Skin of body (tissue), 2 donors: ENCODE measurements around the gene MLIP. TPM values are rescaled to one million over a fixed set of nuclear protein-coding genes. Genes with fewer than 3 reads are reported as not detected.
A peak's percentile ranks its signal among the peaks of the same experiment; 100 is the strongest.
"Not testable (repeated sequence)": the region's sequence is repeated elsewhere in the genome, so short reads cannot be mapped to it uniquely, and the experiment has no call there.

Experiments used
- DNase-seq: peaks from one replicate; lab custom pipeline; 2025; lab: John Stamatoyannopoulos, UW
- total RNA-seq: library from RNA; depleted of rRNA; stranded (reverse); fragments of >200 nt; gene quantifications from one replicate; pipeline ENCODE4 v1.2.3, GENCODE V29; 2014

Gene MLIP, protein sequence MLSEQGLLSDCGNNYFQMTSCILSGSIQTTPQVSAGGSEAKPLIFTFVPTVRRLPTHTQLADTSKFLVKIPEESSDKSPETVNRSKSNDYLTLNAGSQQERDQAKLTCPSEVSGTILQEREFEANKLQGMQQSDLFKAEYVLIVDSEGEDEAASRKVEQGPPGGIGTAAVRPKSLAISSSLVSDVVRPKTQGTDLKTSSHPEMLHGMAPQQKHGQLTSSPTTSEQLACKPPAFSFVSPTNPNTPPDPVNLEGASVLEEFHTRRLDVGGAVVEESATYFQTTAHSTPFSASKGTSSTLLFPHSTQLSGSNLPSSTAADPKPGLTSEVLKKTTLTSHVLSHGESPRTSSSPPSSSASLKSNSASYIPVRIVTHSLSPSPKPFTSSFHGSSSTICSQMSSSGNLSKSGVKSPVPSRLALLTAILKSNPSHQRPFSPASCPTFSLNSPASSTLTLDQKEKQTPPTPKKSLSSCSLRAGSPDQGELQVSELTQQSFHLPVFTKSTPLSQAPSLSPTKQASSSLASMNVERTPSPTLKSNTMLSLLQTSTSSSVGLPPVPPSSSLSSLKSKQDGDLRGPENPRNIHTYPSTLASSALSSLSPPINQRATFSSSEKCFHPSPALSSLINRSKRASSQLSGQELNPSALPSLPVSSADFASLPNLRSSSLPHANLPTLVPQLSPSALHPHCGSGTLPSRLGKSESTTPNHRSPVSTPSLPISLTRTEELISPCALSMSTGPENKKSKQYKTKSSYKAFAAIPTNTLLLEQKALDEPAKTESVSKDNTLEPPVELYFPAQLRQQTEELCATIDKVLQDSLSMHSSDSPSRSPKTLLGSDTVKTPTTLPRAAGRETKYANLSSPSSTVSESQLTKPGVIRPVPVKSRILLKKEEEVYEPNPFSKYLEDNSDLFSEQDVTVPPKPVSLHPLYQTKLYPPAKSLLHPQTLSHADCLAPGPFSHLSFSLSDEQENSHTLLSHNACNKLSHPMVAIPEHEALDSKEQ
- 11.5 TPM for total RNA-seq

DNA sequence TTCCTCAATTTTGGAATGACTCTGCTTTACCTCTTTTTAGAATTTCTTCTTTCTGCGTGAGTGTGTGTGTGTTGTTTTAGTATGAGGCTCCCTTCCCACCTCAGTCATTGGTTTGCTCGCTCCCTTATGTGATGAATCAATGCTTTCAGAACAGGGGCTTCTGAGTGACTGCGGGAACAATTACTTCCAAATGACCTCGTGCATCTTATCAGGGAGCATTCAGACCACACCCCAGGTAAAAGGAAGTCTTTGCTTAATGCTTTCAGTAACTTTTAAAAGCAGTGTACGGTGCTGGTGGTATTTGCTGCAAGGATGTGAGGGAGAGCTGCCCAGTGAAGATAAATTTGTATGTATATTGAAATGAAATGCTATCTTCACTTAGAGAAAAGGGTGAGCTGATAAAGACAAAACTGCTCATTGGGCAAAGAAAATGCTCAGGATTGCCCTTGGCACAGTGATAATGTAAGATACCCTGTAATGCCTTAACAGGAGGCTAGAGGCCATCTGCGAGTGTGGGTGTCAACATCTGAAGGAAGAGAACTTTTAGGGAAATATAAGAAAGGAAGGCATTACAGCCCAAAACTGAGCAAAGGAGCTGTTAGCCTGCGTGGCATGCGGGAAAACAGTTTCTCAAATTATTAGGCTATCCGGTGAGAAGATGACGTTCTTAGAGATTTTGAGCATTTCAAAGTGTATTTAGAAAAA lies at the start of gene MLIP:
Gene MLIP, plus strand, starts transcription at position 103 of the 705 bp plus-strand sequence. Its CDS starts 37 bp downstream, at position 140.
- no peak for DNase-seq

DNA sequence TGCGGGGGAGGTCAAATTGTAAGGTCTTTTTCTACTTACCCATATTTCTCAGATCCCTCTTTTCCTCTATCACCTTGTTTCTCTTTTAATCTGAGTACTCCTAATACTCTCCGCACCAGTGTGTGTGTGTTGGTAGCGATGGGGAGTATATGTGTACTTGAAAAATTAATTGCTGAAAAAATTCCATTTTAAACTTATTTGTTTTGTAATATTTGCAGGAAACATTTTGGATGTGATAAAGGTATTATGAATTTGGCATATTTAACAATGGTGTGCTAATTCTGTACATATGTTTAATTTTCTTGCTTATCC lies 48.1 kb upstream of the MLIP start:
- no peak for DNase-seq

DNA sequence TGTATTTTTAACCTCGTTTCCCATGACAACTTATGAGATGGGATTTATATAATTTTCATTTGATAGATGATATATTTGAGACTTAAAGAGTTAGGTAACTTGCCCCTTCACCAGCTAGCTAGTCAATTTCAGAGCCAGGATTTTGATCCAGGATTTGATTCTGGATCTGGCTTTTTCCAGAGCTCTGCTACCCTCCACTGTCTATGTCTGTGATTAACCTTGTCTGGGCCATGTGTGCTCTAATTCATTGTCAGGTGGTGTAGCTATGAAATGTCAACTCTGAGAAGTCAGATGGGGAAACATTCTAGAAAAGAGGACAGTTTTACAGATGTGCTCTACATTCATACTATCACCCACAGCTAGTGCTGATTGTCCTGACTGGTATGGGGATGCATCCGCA lies 42.5 kb upstream of the MLIP start:
- DNase-seq, result no peak

DNA sequence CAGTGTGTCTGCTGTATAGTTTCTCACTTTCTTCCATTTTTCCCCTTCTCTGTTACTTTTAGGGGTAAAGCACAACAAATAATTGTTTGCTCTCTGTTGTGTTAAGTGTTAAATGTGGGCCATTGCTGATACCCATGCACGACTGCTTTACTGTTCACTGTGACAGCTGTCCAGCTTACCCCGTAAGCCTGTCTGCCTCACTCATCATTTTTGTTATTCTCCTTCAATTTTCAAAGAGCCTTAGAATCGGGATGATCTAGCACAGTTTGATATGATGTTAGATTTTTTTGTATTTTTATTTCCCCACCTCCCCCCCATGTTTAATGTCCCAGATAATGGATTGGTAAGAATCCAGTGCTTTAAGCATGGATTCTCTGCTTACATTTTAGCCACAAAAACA lies 41.2 kb upstream of the MLIP start:
- no peak for DNase-seq

DNA sequence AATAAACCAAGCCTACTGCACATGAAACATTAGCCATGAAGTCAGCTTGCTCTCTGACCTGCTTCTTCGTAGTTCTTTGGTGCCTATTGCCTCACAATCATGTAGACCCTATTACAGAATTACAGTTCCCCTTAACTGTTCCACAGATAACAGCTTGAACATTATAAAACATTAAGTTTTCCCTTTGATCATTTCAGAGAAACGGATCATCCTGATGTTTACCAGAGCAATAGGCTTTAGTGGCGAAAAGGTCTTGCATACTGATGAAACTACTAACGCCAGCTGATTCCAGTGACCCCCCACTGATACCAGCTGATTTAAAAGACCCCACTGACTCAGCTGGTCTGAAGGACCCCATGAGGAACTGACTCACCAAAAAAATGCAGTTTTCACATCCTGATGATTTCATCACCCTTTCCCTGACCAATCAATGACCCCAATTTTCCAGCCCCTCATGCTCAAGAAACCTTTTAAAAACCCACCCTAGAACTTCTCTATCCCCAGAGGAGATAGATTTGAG lies 39.4 kb upstream of the MLIP start:
- DNase-seq, result no peak

DNA sequence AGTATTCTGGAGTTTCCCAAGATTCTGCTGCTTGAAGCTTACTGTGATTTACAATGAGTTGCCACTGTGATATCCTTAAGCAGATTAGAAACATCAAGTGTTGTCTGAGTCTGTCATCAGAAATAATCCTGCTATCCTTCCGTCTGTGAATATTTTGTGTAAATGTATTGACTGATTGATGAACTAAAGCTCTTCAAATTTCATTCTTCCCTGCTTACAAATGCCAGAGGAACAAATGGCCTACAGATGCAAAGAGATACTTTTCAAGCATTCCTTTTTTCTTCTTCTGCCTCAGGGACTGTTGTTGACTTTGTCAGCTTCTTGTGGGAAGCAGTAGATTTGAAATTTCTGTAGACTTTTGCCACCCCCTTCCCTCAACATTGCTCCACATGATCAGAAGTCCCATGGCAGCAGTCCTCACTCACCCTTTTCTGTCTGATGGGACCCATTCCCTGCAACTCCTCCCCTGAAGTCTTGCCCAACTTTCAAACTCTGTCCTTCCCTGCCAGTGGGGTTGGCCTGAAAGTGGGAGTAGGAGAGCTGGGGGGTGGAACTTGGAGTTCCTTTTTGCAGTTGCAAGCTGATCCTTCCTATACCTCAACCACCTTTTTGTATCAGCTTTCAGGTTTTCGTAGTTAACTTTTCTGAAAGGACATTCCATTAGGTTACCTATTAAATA lies 38.5 kb upstream of the MLIP start:
- peak; percentile 42 for DNase-seq

DNA sequence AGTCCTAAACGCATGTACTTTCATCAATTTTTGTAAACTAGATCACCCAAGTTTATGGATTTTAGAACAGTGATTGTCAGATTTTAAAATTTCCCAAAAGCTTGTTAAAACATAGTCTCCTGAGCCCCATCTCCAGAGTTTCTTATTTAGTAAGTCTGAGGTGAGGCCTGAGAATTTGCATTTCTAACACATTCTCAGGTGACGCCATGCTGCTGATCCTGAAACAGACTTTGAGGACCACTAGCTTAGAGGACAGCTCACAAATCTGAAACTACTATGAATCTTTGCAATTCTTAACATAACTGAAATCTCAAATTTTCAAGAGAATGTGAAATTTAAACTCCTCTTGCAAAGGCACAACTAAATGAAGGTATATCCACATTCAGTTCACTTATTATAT lies 37.8 kb upstream of the MLIP start:
- no peak for DNase-seq

DNA sequence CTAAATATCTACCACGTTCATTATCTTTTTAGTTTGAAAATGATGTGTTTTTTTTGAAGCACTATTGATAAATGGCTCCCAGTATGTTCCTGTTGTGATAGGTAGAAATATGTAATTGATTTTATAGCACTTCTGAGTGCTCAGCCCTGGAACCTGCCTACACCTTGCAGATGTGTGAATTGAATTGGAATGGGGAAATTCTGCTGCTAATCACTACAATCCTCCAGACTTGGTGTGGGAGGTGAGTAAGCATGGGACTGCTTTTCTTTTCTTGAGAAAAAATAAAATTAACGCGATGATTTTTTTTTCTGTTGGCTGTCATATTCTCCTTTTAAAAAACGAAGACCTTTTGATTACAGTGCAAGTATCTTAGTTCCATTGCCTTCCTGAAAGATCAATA lies 37.1 kb upstream of the MLIP start:
- no peak for DNase-seq

DNA sequence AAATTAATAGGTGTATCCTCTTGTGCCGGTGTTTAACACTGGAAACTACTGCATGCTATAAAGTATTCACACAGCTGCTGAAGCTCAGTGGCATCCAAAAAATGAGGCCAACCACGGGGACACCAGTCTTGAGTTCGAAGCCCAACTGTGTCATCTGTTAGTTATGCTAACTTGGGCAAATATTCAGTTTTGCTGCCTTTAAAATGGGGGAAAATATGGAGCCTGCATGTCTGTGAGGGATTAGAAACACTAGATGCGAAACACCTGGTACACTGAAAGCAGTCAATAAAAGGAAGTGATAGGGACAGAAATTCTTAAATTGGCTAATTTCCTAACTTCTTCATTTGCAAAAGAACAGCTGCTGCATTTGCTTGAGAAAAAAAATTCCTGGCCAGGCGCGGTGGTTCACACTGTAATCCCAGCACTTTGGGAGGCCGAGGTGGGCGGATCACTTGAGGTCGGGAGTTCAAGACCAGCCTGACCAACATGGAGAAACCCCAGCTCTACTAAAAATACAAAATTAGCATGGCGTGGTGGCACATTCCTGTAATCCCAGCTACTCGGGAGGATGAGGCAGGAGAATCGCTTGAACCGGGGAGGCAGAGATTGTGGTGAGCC lies 36.6 kb upstream of the MLIP start:
- peak; percentile 61 for DNase-seq

DNA sequence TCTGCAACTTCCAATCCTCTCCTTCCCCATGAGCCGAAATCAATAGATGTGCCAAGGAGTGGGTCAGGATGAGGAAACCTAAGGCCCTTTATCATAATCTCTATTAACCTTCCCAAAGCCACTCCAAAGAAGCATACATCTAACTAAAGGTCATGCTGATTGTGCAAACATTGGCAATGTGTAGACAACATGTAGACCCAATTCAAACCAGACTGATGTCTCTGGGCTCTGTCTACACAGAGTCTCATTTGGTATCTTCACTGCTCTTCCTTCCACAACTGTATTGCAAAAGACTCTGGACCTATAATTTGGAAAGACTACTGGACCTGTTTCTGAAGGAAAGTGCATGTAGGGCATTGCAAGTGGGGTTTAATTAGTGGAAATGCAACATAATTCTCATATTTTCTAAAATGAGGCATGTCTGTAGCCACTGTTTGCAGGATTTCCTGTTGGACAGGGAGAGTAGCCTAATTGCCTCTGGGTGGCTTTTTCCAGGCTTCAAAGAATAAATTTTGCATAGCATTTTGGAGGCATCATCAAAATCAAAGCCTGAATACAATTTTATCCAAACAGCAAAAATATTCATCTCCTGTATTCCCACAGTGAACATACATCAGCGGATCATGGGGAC lies 35.0 kb upstream of the MLIP start:
- DNase-seq, result no peak

DNA sequence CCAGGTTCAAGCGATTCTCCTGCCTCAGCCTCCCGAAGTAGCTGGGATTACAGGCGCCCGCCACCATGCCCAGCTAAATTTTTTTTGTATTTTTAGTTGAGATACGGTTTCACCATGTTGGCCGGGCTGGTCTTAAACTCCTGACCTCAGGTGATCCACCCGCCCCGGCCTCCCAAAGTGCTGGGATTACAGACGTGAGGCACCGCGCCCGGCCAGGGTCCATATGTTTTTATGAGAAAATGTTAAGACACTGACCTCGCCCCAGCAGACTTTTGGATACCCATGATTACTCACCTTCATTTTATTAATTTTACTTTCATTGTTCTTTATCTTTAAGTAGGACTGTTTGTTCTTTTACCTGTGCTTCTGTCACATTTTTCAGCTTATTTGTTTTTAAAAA lies 29.7 kb upstream of the MLIP start:
- DNase-seq, result not testable (repeated sequence)

DNA sequence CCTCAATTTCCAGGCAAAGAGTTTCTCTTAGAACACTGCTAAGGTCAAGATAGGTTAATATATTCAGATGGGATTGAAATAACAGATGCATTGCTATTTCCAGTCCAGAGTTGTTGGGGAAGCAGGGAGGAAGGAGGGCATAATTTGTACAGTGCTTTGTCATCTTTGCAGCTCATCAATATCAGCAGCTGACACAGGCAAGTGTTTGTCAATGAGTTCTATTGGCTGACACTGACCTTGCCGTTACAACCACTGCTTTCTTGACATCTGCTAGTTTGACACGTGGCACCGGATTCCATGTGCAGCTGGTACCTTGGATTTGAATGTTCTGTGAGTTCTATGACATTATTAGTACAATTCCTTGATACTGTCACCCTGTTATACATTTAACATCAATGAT lies 28.0 kb upstream of the MLIP start:
- no peak for DNase-seq

DNA sequence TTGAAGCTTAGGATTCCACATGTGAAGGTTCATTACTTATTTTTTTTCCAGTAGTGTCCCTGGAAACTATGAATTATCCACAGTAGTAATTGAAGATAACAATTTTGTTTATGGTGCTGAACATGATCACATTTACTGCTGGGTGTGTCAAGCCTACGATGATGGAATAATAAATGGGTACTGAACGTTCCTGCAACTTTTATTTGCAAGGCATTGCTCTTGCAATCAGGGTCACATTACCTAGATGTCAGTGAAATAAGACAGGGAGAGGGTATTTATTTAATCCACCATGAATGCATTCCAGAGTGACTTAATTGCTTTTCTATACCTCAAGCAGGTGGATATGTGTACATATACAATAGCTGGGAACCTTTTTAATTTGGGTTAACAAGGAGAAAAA lies 27.0 kb upstream of the MLIP start:
- no peak for DNase-seq

DNA sequence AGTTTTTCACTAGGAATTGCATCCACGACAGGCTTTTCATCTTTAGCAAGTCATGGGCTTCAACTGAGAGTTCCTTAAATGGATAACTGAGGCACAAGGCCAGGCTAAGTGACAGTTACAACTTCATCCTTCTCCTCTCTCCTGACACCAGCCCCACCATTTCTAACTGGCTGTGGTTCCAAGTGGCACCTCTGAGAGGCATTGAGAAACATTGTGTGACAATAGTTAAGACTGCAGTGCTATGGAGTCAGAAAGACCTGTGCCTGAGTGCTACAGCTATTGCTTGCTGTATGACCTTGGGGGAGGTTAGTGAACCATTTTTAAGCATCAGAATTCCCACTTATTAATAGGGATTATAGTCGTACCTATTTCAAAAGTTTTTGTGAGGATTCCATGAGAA lies 26.2 kb upstream of the MLIP start:
- DNase-seq, result no peak

DNA sequence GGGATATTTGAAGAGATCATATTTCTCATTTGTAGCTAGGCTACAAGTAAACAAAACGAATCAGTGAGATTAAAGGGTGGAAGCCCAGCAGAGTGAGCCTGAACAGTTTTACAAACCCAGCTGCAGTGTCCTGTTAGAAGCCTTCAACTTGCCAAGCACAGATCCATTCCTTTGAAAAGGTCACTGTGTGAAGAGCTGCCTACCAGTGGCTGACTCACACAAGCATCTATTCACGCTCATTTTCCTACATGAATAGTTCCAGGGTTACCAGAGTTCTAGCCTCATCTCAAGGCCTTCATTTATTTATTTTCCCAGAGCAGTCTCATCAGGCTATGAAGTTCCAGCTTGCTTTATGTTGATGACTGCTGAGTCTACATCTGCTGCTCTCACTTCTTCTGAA lies 25.7 kb upstream of the MLIP start:
- peak; percentile 48 for DNase-seq

DNA sequence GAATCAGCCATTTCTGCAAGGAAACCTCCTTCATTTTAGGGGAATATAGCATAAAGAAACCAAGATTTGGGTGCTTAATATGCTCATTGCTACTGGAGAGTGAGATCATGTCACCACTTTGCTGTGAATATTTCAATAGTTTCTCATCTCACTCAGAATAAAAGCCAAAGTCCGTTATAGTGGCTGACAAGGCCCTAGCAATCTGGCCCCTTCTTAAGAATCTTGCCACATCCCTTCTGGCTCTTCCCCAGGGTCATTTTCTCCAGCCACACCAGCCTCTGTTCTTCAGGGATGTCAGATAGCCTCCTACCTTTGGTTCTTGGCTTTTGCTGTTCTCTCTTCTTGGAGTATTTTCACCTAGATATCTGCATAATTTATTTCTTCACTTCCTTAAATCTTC lies 24.8 kb upstream of the MLIP start:
- DNase-seq, result no peak

DNA sequence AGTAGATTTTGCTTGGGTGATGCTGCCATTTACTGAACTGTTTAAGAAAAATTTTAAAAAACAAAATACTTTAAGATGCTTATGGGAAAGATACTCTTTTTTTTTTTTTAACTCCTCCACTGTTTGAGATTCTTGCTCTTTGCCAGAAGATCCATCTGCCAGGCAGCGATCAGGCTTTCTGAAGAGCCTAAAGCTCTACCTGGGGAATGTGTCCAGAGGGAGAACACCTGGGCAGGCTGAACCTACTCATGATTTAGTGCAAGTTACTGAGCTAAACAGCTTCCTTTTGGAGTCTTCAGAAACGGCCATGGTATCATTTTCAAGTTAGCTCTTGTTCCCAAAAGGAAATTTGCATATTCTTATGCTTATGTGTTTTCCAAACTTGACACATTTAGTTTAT lies 23.5 kb upstream of the MLIP start:
- DNase-seq, result no peak

DNA sequence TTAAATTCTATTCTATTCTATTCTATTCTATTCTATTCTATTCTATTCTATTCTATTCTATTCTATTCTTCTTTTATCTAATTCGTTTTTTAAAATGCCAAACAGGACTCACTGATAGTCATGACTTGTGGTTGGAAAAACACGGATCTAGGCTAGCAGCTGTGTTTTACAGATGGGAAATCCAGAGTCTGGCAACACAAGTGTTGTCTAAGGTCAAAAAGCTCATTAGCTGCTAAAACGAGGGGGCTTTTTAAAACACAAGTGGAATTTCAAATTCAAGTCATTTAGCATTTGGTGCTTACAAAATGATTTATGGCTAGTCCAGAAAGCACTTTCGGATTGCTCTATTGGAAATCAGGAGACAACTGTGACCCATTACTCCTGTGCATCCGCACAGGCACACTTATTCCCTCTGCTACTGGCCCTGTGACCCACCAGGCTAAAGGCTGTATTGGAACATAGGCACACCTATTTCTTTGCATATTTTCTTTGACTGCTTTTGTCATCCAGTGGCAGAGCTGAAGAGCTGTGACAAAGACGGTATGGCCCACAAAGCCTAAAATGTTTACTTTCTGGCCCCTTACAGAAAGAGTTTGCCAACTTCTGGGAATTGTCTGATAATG lies 17.8 kb upstream of the MLIP start:
- no peak for DNase-seq

DNA sequence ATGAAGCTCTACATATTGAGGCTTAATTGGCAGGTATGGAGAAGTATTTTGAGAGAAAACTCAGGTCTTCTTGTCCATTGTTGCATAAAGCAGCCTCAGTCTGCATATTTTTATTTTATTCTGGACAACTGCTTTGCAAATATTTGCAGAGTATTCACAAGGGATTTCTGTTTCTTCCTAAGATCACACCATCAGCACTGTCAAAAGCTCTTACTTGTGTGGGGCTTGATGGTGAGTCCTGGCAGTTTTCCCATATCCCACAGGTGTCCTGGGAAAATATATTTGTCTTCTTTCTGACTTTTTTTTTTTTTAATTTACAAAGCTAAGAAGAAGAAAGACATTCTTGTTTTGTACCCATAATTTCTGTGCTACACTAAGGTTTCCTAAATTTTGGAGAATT lies 16.9 kb upstream of the MLIP start:
- no peak for DNase-seq

DNA sequence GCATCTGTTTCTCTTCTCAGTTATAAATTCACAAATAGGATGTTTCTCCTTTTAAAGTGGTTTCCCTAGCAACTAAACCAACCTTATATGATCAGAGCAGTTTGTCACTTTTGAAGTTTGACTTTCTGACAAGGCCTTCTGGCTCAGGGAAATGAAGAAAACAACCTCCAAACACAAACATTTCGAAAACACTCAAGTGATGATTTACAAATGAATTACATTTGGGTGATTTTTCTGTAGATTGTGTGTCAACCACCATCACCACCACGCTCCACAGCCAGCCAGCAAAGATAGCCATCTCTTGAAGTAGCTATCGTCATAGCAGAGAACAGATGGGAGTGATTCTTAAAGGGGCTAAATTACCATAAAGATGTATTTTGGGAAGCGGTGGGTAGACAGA lies 16.5 kb upstream of the MLIP start:
- no peak for DNase-seq
